Activated CD8-positive, alpha-beta memory T cell treated with anti-CD3 and anti-CD28 coated beads for 36 hours (primary cell): Measurements from ENCODE around the gene TNS3. TPM values are rescaled to one million over a fixed set of nuclear protein-coding genes. Genes with fewer than 3 reads are reported as not detected.
"Not testable (repeated sequence)": the region's sequence is repeated elsewhere in the genome, so short reads cannot be mapped to it uniquely, and the experiment has no call there.

Experiments
- CTCF ChIA-PET: fragments of 350-600 bp; sonication (Branson Sonifier 250); formaldehyde crosslinking; loops from one replicate; lab custom pipeline; 2021; ENCODE audit warnings: antibody characterized with exemption; lab: Charles Lee
- POLR2A ChIA-PET: fragments of 350-600 bp; sonication (Branson Sonifier 250); formaldehyde crosslinking; loops from one replicate; lab custom pipeline; 2021; ENCODE audit warnings: antibody characterized with exemption; lab: Charles Lee
- total RNA-seq, 2 experiments: library from RNA; stranded (reverse); gene quantifications; one replicate each; pipeline ENCODE4 v1.2.3, GENCODE V29; 2021

The TNS3 gene
- 1 to 10 TPM; 1.4 to 2.0 TPM for total RNA-seq

GRCh38 chr7:47581804-47582763 lies at the start of gene TNS3:
Gene TNS3 (minus strand): TSS chr7:47582111. CDS start chr7:47439636, 142,475 bp downstream.
- CTCF ChIA-PET = no interaction called here
- POLR2A ChIA-PET = no interaction called here

DNA sequence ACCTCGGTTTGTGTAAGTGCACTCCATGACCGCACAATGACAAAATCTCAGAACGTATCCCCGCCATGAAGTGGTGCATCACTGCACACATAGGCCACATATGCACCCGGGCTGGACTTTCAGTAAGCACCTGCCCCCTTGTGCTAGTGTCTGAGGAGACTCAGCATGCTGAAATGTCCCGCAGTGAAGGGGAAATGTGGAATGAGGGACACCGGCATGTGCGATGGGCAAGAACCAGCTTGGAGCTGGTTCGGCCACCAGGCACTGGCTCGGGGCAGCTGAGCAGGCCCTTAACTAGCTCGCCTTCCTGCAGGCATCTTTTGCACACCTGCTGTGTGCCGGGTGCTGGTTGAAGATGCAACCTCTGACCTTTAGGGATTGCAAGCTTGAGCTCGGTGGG lies 49.8 kb upstream of the TNS3 start:
- POLR2A ChIA-PET = no interaction called here

GRCh38 chr7:47627580-47628283 lies 45.8 kb upstream of the TNS3 start:
- POLR2A ChIA-PET = no interaction called here
- CTCF ChIA-PET = no interaction called here

More for the DNA sequence above, 49.8 kb upstream of the TNS3 start:
- CTCF ChIA-PET = no interaction called here

DNA sequence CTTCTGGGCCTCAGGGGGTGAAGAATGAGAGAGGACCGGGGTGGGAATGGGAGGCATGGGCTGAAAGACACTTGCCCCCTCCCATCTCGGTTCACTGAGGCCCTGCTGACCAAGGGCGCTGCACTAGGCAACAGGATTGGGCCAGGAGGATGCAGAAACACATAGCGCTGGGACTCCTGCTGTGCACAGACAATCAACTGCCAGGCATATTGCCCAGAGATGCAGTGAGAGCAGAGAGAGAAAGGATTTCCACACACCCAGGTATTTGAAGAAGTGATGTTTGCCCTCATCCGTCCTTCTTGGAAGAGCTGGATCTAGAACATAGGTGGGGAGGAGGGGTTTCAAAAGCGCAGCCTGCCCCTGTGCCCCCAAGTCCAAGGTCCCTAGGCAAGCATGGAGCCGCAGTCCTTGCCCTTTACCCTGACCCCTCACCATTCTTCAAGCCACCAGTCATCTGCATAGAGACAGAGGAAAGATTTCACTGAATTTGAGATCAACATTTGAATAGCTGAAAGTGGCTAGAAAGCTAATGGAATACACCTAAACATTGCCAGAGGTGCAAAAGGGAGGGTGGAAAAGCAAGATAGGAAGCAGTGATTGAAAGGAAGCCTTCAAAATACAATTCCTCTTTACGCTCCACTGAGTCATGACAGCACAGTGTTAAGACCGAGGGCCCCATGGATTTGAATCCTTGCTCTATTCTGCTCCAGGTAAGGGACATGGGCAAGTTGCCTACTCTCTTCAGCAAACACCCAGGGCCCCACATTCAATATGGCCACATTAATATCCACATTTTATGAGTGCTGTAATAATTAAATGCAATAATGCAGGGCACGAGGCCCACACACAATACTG lies 44.2 kb upstream of the TNS3 start:
- ChIA-PET CTCF (no interaction called here), POLR2A (no interaction called here)

DNA sequence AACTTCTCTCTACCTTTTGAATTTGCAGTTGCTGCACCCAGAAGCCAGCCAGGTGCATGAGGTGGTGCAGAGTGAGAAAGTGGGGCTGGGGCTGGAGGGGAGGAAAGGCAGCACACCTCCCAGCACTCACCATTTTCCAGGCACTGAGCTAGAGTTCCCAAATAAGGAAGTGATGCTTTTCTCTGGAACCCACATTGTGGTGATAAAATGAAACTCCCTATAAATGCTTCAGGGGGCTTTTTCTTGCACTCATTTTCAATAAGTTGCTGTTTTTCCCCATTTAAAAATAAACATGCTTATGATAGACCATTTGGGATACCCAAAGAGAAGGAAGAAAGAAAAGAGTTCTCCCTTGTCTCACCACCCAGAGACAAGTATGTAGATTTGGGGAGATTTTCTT lies 42.8 kb upstream of the TNS3 start:
- ChIA-PET CTCF (no interaction called here), POLR2A (no interaction called here)

DNA sequence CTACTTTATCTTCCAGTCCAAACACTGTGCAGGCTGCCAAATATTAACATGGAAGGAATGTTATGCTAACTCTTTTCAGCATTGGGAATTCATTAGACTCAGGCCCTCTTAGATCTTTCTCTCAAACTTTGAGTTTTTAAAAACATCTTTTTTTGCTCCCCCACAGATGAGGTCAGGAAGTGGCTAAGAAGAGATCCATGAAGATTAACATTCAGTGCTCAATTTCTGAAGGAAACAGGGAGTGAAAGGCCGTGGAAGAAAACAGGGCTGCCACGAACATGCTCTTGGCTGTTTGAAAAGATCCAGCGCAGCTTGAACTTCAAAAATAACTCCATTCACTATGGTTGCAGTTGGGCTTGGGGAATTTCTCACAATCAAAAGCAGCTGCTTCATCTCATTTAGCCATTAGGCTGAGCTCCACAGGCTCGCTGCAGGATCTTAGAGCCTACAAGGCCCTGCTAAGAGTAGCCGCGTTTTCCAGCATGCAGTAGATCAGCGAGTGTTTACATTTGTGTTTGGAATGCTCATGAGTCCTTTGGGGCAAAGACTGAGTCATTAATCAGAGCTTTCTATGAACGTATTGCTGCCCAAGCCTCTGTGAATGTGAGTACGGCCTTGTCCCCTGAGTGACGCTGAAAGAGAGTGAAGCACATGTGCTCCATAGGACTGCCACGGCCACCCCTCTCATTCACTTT lies 41.2 kb upstream of the TNS3 start:
- POLR2A ChIA-PET = no interaction called here
- CTCF ChIA-PET = no interaction called here

- ChIA-PET CTCF (no interaction called here), POLR2A (no interaction called here)
Observed at GRCh38 chr7:47622586-47622945, 40.7 kb upstream of the TNS3 start.

GRCh38 chr7:47621979-47622561 lies 40.2 kb upstream of the TNS3 start:
- CTCF ChIA-PET = no interaction called here

GRCh38 chr7:47621347-47621746 lies 39.4 kb upstream of the TNS3 start:
- POLR2A ChIA-PET = no interaction called here
- CTCF ChIA-PET = no interaction called here

More at GRCh38 chr7:47621979-47622561, 40.2 kb upstream of the TNS3 start:
- POLR2A ChIA-PET = no interaction called here

DNA sequence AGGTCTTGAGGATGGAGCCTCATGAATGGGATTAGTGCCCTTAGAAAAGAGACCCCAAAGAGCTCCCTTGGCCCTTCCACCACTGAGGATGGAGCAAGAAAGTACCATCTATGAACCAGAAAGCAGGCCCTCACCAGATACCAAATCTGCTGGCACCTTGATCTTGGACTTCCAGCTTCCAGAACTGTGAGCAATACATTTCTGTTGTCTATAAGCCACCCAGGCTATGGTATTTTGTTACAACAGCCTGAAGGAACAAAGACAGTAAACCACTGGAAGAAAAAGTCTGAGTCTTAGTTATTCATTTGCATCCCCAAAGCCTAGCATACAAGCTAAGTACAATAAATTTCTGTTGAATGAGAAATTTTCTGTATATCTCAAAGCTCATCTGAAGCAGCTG lies 37.9 kb upstream of the TNS3 start:
- ChIA-PET CTCF (no interaction called here), POLR2A (no interaction called here)

DNA sequence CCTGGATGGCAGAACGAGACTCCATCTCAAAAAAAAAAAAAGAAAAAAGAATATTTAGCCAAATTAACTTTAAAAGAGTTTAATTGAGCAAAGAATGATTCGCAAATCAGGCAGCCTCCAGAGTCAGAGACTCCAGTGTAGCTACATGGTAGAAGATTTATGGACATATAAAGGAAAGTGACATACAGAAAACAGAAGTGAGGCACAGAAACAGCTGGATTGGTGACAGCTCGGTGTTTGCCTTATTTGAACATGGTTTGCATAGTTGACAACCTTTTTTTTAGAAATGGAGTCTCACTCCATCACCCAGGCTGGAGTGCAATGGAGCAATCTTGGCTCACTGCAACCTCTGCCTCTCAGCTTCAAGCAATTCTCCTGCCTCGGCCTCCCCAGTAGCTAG lies 35.2 kb upstream of the TNS3 start:
- ChIA-PET CTCF (no interaction called here), POLR2A (no interaction called here)

- ChIA-PET CTCF (no interaction called here), POLR2A (no interaction called here)
Observed at GRCh38 chr7:47614450-47614849, 32.5 kb upstream of the TNS3 start.

DNA sequence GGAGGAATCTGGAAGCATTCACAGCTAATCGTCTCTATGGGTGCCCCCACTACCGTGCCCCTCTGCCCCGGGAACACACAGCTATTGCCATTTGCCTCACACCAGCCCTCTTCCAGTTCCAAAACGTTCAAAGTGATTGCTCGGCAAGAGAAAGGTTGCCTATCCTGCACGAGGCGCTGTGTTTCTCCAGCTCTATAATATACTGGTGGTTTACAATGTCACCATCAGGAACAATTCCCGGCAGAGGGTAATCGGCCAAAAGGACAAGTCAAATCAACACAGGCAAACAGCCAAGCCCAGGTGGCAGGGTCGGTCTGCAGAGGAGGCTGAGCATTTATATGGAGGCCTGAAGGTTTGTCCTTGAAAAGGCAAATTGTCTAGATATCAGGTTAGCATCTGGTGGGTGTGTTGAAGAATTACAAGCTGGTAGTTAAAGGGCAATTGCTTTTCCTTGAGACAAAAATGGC lies 29.2 kb upstream of the TNS3 start:
- POLR2A ChIA-PET = no interaction called here
- CTCF ChIA-PET = no interaction called here

GRCh38 chr7:47610506-47611044 lies 28.7 kb upstream of the TNS3 start:
- ChIA-PET CTCF (no interaction called here), POLR2A (no interaction called here)

DNA sequence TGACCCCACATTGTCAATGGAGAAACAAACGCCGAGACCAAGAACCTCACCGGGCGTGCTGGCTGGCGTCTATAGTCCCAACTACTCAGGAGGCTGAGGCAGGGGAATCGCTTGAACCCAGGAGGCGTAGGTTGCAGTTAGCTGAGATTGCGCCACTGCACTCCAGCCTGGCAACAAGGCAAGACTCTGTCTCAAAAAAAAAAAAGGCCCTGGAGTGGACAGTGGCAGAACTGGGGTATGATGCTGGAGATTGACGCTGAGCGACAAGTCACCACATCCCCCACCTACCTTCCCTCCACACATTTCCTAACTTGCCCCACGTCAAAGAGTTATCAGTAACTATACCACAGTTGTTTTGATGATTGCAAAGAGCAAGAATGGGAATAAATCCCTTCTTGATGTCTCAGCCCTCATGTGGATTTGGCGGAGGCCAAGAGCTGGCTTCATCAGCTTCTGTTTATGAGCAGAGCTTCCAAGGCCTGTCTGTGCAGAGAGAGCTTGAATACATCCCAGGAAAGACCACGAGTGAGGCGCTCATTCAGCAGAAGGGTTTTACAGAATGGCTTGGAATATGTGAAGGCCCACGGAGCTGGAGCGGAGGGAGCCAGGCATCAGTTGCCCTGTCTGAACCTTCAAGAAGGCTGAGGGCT lies 28.0 kb upstream of the TNS3 start:
- CTCF ChIA-PET = no interaction called here
- POLR2A ChIA-PET = no interaction called here

GRCh38 chr7:47606593-47607046 lies 24.7 kb upstream of the TNS3 start:
- CTCF ChIA-PET, POLR2A ChIA-PET: not testable (repeated sequence)

DNA sequence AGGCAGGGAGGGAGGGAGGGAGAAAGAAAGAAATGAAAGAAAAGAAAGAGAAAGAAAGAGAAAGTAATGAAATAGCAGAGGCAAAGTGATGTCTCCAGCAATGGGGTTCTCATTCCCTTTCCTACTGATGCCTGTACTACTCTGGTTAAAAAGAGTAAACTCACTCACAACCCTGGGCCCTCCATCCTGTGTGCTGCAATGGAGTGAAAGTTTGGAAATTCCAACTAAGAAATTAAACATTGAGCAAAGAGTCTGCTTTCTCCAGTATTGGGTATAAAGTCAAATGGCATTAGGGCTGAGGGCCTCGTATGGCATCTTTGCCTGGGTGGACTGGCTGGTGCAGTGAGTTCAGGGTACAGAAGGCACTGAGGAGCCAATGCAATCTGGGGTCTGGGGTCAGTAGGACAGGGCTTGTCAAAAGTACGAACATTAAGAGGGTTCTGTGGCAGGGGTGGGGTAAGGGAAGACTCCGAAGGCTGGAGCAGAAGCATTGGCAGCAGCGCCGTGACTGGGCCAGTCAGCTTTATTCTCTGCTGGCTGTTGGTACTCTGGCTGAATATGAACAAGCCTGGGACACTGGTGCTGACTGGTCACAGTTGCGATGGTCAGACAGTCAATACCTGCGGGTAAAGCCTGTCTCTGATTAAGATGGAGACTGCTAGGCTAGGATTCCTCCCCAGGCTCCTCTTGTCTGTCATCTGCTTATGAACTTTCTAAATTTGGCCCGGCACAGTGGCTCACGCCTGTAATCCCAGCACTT lies 24.1 kb upstream of the TNS3 start:
- ChIA-PET POLR2A (no interaction called here), CTCF (no interaction called here)
